OCI-LY3 (cell line): ENCODE data around the gene ZNF808.
"Not testable (repeated sequence)": the region's sequence is repeated elsewhere in the genome, so short reads cannot be mapped to it uniquely, and the experiment has no call there.

ENCODE experiments used
- CTCF ChIP-seq: fragments of 200-600, 300-600 bp; sonication (generic); IDR thresholded peaks from 2 replicates; pipeline ENCODE4 v1.5.1; 2014; ENCODE audit warnings: antibody characterized with exemption, low read length, low read depth
- EZH2phosphoT487 ChIP-seq: fragments of 200-600 bp; shearing (Covaris generic); IDR thresholded peaks from 2 replicates; pipeline ENCODE4 v1.6.1; 2018; ENCODE audit warnings: antibody characterized with exemption, mixed run types, low read depth

DNA sequence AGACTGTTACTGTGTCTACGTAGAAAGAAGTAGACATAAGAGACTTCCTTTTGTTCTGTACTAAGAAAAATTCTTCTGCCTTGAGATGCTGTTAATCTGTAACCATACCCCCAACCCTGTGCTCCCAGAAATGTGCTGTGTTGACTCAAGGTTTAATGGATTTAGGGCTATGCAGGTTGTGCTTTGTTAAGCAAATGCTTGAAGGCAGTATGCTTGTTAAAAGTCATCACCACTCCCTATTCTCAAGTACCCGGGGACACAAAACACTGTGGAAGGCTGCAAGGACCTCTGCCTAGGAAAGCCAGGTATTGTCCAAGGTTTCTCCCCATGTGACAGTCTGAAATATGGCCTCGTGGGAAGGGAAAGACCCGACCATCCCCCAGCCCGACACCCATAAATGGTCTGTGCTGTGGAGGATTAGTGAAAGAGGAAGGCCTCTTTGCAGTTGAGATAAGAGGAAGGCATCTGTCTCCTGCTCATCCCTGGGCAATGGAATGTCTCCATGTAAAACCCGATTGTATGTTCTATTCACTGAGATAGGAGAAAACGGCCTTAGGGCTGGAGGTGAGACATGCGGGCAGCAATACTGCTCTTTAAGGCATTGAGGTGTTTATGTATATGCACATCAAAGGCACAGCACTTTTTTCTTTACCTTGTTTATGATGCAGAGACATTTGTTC, 41.8 kb upstream of the ZNF808 start:
- TF ChIP-seq CTCF, EZH2phosphoT487: not testable (repeated sequence)
